AG04450 (cell line): ENCODE data around the gene KLC1. TPM values are rescaled to one million over a fixed set of nuclear protein-coding genes. Genes with fewer than 3 reads are reported as not detected.

Experiments
- CTCF ChIA-PET: fragments of 300-600, 350-600 bp; formaldehyde crosslinking; extraction: SDS; loops from one replicate; lab custom pipeline; 2022; ENCODE audit warnings: antibody characterized with exemption, inconsistent platforms; lab: Charles Lee
- POLR2A ChIA-PET: fragments of 350-600 bp; formaldehyde crosslinking; extraction: SDS; loops from one replicate; lab custom pipeline; 2021; ENCODE audit warnings: antibody characterized with exemption, inconsistent platforms; lab: Yijun Ruan, JAX
- DNase-seq: peaks from one replicate; pipeline ENCODE4 v3.0.0-alpha.2; 2011; ENCODE audit warnings: low read depth, low spot score
- H3K27ac ChIP-seq: one replicate; pipeline ENCODE4 v1.5.1; 2012; ENCODE audit warnings: low read depth, low read length, control low read depth
- H3K27me3 ChIP-seq: one replicate; pipeline ENCODE4 v1.6.0; 2012; ENCODE audit warnings: low read length; ENCODE audit not compliant: control insufficient read depth, insufficient read depth
- H3K4me3 ChIP-seq: 2 replicates; pipeline ENCODE4 v1.5.1; 2011; ENCODE audit warnings: mild to moderate bottlenecking, low read depth, low read length, control low read depth
- H3K9me3 ChIP-seq: 2 replicates; pipeline ENCODE4 v1.5.1; 2012; ENCODE audit warnings: low read length; ENCODE audit not compliant: control insufficient read depth, insufficient read depth
- CTCF ChIP-seq: IDR thresholded peaks from 2 replicates; pipeline ENCODE4 v1.5.1; 2011; ENCODE audit warnings: low read depth, low read length, control low read depth, inconsistent platforms
- polyA plus RNA-seq: library from polyadenylated mRNA; depleted of rRNA; stranded (reverse); fragments of >200 nt; gene quantifications from 2 replicates; pipeline ENCODE4 v1.2.3, GENCODE V29; 2011

KLC1 gene
- polyA plus RNA-seq, 1 experiment = 160 TPM

DNA sequence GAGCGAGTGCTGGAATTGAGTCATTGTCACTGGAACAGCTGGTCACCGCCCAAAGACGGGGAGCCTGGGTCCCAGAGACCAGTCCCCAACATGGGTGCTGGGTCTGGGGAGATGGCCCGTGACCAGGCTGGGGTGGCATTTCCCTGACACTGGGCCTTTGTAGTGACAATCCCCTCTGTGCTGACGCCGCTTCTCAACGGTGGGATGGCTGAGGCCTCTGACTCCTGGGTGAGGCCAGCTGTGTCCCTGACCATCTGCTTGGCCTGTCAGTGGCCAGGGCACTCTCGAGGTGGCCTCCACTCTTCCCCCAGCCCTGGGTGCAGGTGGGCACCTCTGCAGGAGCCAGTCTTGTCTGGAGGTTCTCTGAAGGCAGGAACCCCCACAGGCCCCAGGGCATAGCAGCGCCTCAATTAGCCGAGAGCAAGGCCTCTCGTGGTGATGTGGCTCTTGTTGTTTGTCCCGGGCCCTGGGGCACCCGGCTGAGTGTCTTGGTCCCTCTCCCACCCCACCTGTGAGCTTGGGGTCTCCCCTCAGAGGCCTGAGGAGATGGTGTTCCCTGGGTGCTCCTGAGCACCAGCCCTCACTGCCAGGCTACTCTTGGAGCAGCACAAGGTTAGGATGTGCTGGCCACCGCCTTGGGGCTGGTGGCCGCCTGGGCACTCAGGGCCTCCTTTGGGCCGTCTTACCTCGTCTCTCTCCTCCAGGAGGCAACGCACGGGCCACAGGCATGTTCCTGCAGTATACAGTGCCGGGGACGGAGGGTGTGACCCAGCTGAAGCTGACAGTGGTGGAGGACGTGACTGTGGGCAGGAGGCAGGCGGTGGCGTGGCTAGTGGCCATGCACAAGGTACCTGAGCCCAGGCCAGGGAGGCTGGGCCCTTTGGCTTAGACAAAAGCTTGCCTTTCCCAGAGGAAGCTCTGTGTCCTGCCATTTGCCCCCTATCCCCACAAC is 103.2 kb downstream of the KLC1 start:
- CTCF ChIA-PET = no interaction called here
- POLR2A ChIA-PET = interaction anchor here (1.2 kb wide), 1 partner anchor 17 kb away, joined by 3 read pairs; the partner anchor contains the start of genes XRCC3 and ZFYVE21
- Histone ChIP-seq H3K27me3 (no peaks in the 10 kb centered on the region), H3K27ac (no peak overlapping the region), H3K9me3 (no peaks in the 10 kb centered on the region; the same call in 1 of the 2 replicates), H3K4me3 (no peak overlapping the region)
- DNase-seq = no peak
- TF ChIP-seq CTCF = no peak

- H3K4me3 ChIP-seq = no peak overlapping the region
- no peaks in the 10 kb centered on the region; the same call in 1 of the 2 replicates for H3K9me3 ChIP-seq
- ChIA-PET CTCF (interaction anchor here (1.6 kb wide), 1 partner anchor 9 kb away, joined by 3 read pairs; no protein-coding TSS in a partner anchor), POLR2A (interaction anchor here (1.2 kb wide), 1 partner anchor 18 kb away, joined by 3 read pairs; the partner anchor contains the start of genes XRCC3 and ZFYVE21)
- H3K27me3 ChIP-seq = no peaks in the 10 kb centered on the region
- no peak overlapping the region for H3K27ac ChIP-seq
- no peak for DNase-seq
- no peak for TF ChIP-seq CTCF
These were observed 104.0 kb downstream of the KLC1 start for GRCh38 chr14:103732868-103733620.

DNA sequence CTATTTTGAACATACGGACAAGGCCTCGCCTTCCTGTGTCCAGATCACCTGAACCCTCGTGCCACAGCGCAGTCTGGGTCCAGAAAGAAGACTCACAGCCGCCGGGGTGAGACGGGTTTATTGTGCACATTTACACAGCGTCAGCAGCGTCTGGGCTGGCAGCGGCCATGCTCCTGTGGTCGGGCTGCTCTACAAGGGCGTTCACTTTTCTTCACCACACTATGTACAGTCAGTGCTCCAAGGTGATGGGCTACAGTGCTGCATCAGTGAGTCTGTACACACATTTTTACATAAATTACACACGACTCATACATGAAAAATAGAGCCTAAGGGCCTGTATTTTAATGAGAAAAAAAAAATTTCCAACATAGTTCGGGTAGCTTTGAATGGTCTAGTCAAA is 104.6 kb downstream of the KLC1 start:
- Histone ChIP-seq H3K4me3 (no peak overlapping the region), H3K27ac (no peak overlapping the region), H3K9me3 (no peaks in the 10 kb centered on the region; the same call in 1 of the 2 replicates), H3K27me3 (no peaks in the 10 kb centered on the region)
- POLR2A ChIA-PET = interaction anchor here (1.2 kb wide), 1 partner anchor 18 kb away, joined by 3 read pairs; the partner anchor contains the start of genes XRCC3 and ZFYVE21
- no peak for DNase-seq
- TF ChIP-seq CTCF = no peak
- CTCF ChIA-PET = interaction anchor here (1.6 kb wide), 1 partner anchor 8 kb away, joined by 3 read pairs; no protein-coding TSS in a partner anchor

DNA sequence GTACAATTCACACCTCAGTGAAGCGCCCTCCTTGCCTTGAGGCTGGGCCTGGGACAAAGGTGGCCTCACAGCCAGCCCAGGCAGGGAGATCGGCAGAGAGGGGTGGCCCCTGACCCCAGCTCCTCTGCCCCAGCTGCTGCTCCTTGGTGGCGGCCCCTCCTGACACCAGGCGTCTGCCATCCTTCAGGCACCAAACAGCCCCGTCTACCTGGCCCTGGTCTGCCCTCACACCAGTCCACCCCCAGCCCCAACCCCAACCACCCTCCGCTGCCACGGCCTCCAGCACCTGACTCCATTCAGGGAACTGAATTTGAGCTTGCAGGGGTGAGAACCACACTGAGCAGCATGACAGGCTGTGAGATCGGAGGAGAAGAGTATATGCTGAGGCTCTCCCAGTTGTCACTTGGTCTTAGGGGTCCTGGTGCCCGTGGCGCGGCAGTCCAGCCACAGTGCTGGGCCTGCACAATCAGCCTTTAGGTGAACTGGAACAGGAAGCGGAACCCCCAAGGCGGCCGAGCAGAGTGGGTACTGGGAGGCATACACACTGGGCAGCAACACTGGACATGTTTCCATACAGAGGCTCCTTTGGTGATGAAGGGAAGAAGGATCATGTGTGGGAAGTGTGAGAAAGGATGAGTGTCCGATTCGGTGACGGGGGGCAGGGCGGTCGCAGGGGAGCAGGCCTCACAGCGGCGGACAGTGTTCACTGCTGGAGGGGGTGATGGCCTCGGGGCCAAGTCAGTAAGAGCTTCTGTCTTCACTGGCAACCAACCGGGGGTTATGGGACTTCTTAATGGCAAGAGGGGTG is 105.3 kb downstream of the KLC1 start:
- no peak for DNase-seq
- ChIA-PET POLR2A (no interaction called here), CTCF (interaction anchor here (1.6 kb wide), 1 partner anchor 8 kb away, joined by 3 read pairs; no protein-coding TSS in a partner anchor)
- Histone ChIP-seq H3K27ac (no peak overlapping the region), H3K4me3 (no peak overlapping the region), H3K27me3 (no peaks in the 10 kb centered on the region), H3K9me3 (no peaks in the 10 kb centered on the region; the same call in 1 of the 2 replicates)
- TF ChIP-seq CTCF = no peak
